Measurements from ENCODE around the gene CYP39A1. TPM values are rescaled to one million over a fixed set of nuclear protein-coding genes. Genes with fewer than 3 reads are reported as not detected.

The CYP39A1 gene
- total and polyA plus RNA-seq, 2 donors (not counting 1 experiment from before 2014, with no cell fraction given) = 0.49 to 3.8 TPM

DNA sequence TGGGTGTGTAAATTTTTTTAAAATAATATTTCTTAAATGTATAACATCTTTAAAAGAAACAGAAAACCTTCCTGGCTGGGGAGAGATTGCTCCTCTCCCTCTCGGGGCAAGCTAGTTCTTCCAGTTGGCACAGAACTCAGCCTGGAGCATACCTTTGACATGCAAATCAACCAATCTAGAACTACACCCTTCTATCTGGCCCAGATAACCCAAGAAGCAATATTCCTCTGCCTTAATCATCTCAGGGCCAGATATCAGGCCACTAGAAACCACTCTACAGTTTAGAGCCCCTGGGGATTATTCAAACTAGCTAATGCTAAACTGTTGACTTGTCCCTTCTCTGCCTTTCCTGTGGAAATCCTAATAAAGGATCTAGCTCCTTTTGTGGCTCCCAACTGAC is 33.9 kb downstream of the CYP39A1 start:
- H3K79me2 ChIP-seq (ENCODE audit: control insufficient read depth, insufficient read depth, low read length) = no peaks in the 10 kb centered on the region
- no peak for DNase-seq (ENCODE audit: low read depth in 2 of 2)
- H4K20me1 ChIP-seq (ENCODE audit: control insufficient read depth, extremely low read depth, insufficient read depth, low read length) = no peaks in the 10 kb centered on the region
- no peak overlapping the region for H3K4me2 ChIP-seq (ENCODE audit: extremely low read depth, insufficient read depth, low read length)
- H3K9me3 ChIP-seq (ENCODE audit: control insufficient read depth, insufficient read depth, low read depth, low read length) = no peaks in the 10 kb centered on the region
- no peak for TF ChIP-seq EZH2 (IDR thresholded peaks at IDR 0.05; ENCODE audit: low read length, missing control alignments)
- TF ChIP-seq, protein P1, sequence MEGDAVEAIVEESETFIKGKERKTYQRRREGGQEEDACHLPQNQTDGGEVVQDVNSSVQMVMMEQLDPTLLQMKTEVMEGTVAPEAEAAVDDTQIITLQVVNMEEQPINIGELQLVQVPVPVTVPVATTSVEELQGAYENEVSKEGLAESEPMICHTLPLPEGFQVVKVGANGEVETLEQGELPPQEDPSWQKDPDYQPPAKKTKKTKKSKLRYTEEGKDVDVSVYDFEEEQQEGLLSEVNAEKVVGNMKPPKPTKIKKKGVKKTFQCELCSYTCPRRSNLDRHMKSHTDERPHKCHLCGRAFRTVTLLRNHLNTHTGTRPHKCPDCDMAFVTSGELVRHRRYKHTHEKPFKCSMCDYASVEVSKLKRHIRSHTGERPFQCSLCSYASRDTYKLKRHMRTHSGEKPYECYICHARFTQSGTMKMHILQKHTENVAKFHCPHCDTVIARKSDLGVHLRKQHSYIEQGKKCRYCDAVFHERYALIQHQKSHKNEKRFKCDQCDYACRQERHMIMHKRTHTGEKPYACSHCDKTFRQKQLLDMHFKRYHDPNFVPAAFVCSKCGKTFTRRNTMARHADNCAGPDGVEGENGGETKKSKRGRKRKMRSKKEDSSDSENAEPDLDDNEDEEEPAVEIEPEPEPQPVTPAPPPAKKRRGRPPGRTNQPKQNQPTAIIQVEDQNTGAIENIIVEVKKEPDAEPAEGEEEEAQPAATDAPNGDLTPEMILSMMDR (conservative IDR thresholded peaks at IDR 0.05 in 1 of 2, IDR thresholded peaks at IDR 0.05 in 1 of 2; ENCODE audit: low read depth in 1 of 2, low read length in 2 of 2) = no peak
- H3K4me3 ChIP-seq (replicated peaks in 1 of 4; ENCODE audit: control extremely low read depth in 1 of 4, insufficient read depth in 1 of 4, low read depth in 3 of 4, low read length in 4 of 4) = no peak overlapping the region
- H3K4me1 ChIP-seq (ENCODE audit: control insufficient read depth, extremely low read depth, insufficient read depth, low read length) = no peaks in the 10 kb centered on the region
- no peaks in the 10 kb centered on the region for H3K36me3 ChIP-seq (ENCODE audit: control insufficient read depth, insufficient read depth, low read length)
- H3K27ac ChIP-seq (ENCODE audit: insufficient read depth, low read length) = no peak overlapping the region
- no peaks in the 10 kb centered on the region for H3K27me3 ChIP-seq (ENCODE audit: control insufficient read depth, insufficient read depth, low read length)
- no peak overlapping the region for H3K9ac ChIP-seq (ENCODE audit: insufficient read depth, low read length)
- H2AFZ ChIP-seq (ENCODE audit: low read length) = no peak overlapping the region

DNA sequence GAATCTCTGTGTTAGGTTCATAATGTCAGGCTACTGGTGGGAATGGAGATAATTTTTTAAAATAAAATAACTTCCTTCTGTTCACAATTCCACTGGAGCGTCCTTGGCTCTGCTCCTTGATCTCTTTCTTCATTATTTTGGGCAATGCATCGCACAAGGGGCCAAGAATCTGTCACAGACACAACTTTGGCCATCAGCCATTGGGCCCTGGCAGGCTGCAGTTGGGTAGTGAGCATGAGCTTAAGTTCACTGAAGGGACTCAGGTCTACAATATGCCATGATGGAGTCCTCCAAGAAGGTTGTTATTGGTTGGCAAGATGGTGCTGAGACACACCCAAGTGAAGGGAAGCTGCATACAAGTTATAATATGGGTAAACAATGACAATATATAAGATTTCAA is 40.0 kb downstream of the CYP39A1 start:
- H3K9me3 ChIP-seq (ENCODE audit: control insufficient read depth, insufficient read depth, low read depth, low read length) = no peaks in the 10 kb centered on the region
- H3K4me3 ChIP-seq (replicated peaks in 1 of 4; ENCODE audit: control extremely low read depth in 1 of 4, insufficient read depth in 1 of 4, low read depth in 3 of 4, low read length in 4 of 4) = no peak overlapping the region
- H3K27me3 ChIP-seq (ENCODE audit: control insufficient read depth, insufficient read depth, low read length) = no peaks in the 10 kb centered on the region
- H3K9ac ChIP-seq (ENCODE audit: insufficient read depth, low read length) = no peak overlapping the region
- no peaks in the 10 kb centered on the region for H3K4me1 ChIP-seq (ENCODE audit: control insufficient read depth, extremely low read depth, insufficient read depth, low read length)
- DNase-seq (ENCODE audit: low read depth in 2 of 2) = no peak
- no peaks in the 10 kb centered on the region for H3K79me2 ChIP-seq (ENCODE audit: control insufficient read depth, insufficient read depth, low read length)
- no peaks in the 10 kb centered on the region for H4K20me1 ChIP-seq (ENCODE audit: control insufficient read depth, extremely low read depth, insufficient read depth, low read length)
- TF ChIP-seq, protein P1 (conservative IDR thresholded peaks at IDR 0.05 in 1 of 2, IDR thresholded peaks at IDR 0.05 in 1 of 2; ENCODE audit: low read depth in 1 of 2, low read length in 2 of 2) = no peak
- TF ChIP-seq EZH2 (IDR thresholded peaks at IDR 0.05; ENCODE audit: low read length, missing control alignments) = no peak
- H3K27ac ChIP-seq (ENCODE audit: insufficient read depth, low read length) = no peak overlapping the region
- H3K4me2 ChIP-seq (ENCODE audit: extremely low read depth, insufficient read depth, low read length) = no peak overlapping the region
- no peak overlapping the region for H2AFZ ChIP-seq (ENCODE audit: low read length)
- no peaks in the 10 kb centered on the region for H3K36me3 ChIP-seq (ENCODE audit: control insufficient read depth, insufficient read depth, low read length)

DNA sequence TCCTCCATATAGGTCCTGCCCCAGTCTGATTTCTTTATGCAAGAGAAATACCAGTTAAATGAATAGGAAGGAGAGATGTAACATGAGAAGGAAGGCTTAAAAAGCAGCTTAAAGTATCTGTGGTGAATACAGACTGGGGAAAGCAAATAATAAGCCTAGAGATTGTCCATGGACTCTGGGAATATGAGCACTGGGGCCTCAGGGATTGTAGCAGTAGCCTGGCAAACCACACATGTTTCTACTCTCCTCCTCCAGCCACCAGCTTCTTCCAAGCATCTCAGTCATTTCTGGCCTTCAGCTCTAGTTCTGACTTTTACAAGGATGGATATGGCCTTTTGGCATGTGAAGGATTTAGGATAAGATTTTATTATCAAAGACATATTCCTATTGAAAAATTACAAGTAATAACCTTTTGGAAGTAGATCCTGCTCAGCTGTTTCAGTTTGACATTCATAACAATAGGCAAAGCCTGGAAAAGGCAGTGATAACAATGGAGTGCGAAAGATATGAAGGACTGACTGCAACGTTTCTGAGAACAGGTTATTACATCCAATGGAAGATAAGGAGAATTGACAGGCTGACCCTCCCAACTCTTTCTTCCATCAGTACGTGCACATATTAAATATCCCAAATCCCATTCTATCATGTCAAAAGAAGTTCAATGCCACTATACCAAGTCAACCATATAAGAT is 41.6 kb downstream of the CYP39A1 start:
- H3K4me1 ChIP-seq (ENCODE audit: control insufficient read depth, extremely low read depth, insufficient read depth, low read length) = no peaks in the 10 kb centered on the region
- no peaks in the 10 kb centered on the region for H3K79me2 ChIP-seq (ENCODE audit: control insufficient read depth, insufficient read depth, low read length)
- H3K27me3 ChIP-seq (ENCODE audit: control insufficient read depth, insufficient read depth, low read length) = no peaks in the 10 kb centered on the region
- no peak overlapping the region for H3K9ac ChIP-seq (ENCODE audit: insufficient read depth, low read length)
- no peaks in the 10 kb centered on the region for H4K20me1 ChIP-seq (ENCODE audit: control insufficient read depth, extremely low read depth, insufficient read depth, low read length)
- H3K27ac ChIP-seq (ENCODE audit: insufficient read depth, low read length) = no peak overlapping the region
- H3K9me3 ChIP-seq (ENCODE audit: control insufficient read depth, insufficient read depth, low read depth, low read length) = no peaks in the 10 kb centered on the region
- no peak for DNase-seq (ENCODE audit: low read depth in 2 of 2)
- no peak overlapping the region for H3K4me2 ChIP-seq (ENCODE audit: extremely low read depth, insufficient read depth, low read length)
- TF ChIP-seq, protein P1 (conservative IDR thresholded peaks at IDR 0.05 in 1 of 2, IDR thresholded peaks at IDR 0.05 in 1 of 2; ENCODE audit: low read depth in 1 of 2, low read length in 2 of 2) = no peak
- TF ChIP-seq EZH2 (IDR thresholded peaks at IDR 0.05; ENCODE audit: low read length, missing control alignments) = no peak
- H3K4me3 ChIP-seq (replicated peaks in 1 of 4; ENCODE audit: control extremely low read depth in 1 of 4, insufficient read depth in 1 of 4, low read depth in 3 of 4, low read length in 4 of 4) = no peak overlapping the region
- no peaks in the 10 kb centered on the region for H3K36me3 ChIP-seq (ENCODE audit: control insufficient read depth, insufficient read depth, low read length)
- no peak overlapping the region for H2AFZ ChIP-seq (ENCODE audit: low read length)

All from fibroblast of lung (primary cell).